Measurements from ENCODE around the gene NKPD1. TPM values are rescaled to one million over a fixed set of nuclear protein-coding genes. Genes with fewer than 3 reads are reported as not detected.

Gene NKPD1
- total RNA-seq, 3 donors from 2014 or later (not counting 1 experiment from before 2014, with no cell fraction given) = 0.55 to 1.00 (median 0.66) TPM

GRCh38 chr19:45175515-45176345 lies 14.9 kb upstream of the NKPD1 start:
- no peaks in the 10 kb centered on the region for H3K36me3 Mint-ChIP-seq

GRCh38 chr19:45173816-45174215 lies 13.0 kb upstream of the NKPD1 start:
- Mint-ChIP-seq H3K9me3 (no peaks in the 10 kb centered on the region), H3K27ac (peak overlapping the region; percentile 60 to 61), H3K36me3 (no peaks in the 10 kb centered on the region), H3K4me1 (peaks cover 11 to 36% of the 10 kb centered on the region in 2 donors), H3K27me3 (ENCODE audit: low read depth in 2 of 2) (no peaks in the 10 kb centered on the region), H3K4me3 (no peak overlapping the region)
- Histone ChIP-seq H3K4me3 (ENCODE audit: low read length) (no peak overlapping the region), H3K36me3 (ENCODE audit: control insufficient read depth, insufficient read depth, low read length) (no peaks in the 10 kb centered on the region), H3K9me3 (ENCODE audit: control insufficient read depth, insufficient read depth, low read length) (no peaks in the 10 kb centered on the region), H3K27me3 (ENCODE audit: control insufficient read depth, insufficient read depth, low read length) (no peaks in the 10 kb centered on the region), H3K4me1 (ENCODE audit: control insufficient read depth, insufficient read depth, low read length) (peaks cover 60% of the 10 kb centered on the region), H3K27ac (ENCODE audit: low read length) (no peak overlapping the region)
- no peak for TF ChIP-seq CTCF (IDR thresholded peaks at IDR 0.05)
- ATAC-seq (no peak), DNase-seq (no peak)
- 71% methylated on average over 12 of the region's 12 CpGs for WGBS (ENCODE audit: insufficient coverage)
- intact Hi-C loops (cut with micrococcal nuclease) = no loop called here

More at GRCh38 chr19:45175515-45176345, 14.9 kb upstream of the NKPD1 start:
- TF ChIP-seq CTCF (IDR thresholded peaks at IDR 0.05) = no peak
- peak overlapping the region; percentile 13 for H3K4me3 Mint-ChIP-seq
- Histone ChIP-seq H3K36me3 (ENCODE audit: control insufficient read depth, insufficient read depth, low read length) (peaks cover 3% of the 10 kb centered on the region), H3K4me1 (ENCODE audit: control insufficient read depth, insufficient read depth, low read length) (peaks cover 57% of the 10 kb centered on the region), H3K27me3 (ENCODE audit: control insufficient read depth, insufficient read depth, low read length) (no peaks in the 10 kb centered on the region), H3K4me3 (ENCODE audit: low read length) (no peak overlapping the region), H3K9me3 (ENCODE audit: control insufficient read depth, insufficient read depth, low read length) (no peaks in the 10 kb centered on the region), H3K27ac (ENCODE audit: low read length) (no peak overlapping the region)
- no peaks in the 10 kb centered on the region for H3K27me3 Mint-ChIP-seq (ENCODE audit: low read depth in 2 of 2)
- WGBS (ENCODE audit: insufficient coverage) = 95% methylated on average over 9 of the region's 10 CpGs
- no peak for DNase-seq
- peaks cover 11 to 35% of the 10 kb centered on the region in 2 donors for H3K4me1 Mint-ChIP-seq
- H3K27ac Mint-ChIP-seq = peak overlapping the region in 1 of 2 donors; percentile 78
- intact Hi-C loops (cut with micrococcal nuclease) = loop anchor here (5.0 kb wide), 1 partner anchor 322 kb away; the partner anchor contains the start of genes PPM1N and RTN2
- no peak for ATAC-seq
- H3K9me3 Mint-ChIP-seq = no peaks in the 10 kb centered on the region

- WGBS (ENCODE audit: insufficient coverage) = 97% methylated on average over 13 of the region's 18 CpGs
- H3K4me3 ChIP-seq (ENCODE audit: low read length) = no peak overlapping the region
- Mint-ChIP-seq H3K27ac (peak overlapping the region; percentile 91 to 96), H3K27me3 (ENCODE audit: low read depth in 2 of 2) (no peaks in the 10 kb centered on the region), H3K4me1 (peaks cover 11 to 33% of the 10 kb centered on the region in 2 donors), H3K9me3 (no peaks in the 10 kb centered on the region), H3K4me3 (no peak overlapping the region), H3K36me3 (no peaks in the 10 kb centered on the region)
- ATAC-seq (no peak), DNase-seq (no peak)
- intact Hi-C loops (cut with micrococcal nuclease) = no loop called here
- H3K36me3 ChIP-seq (ENCODE audit: control insufficient read depth, insufficient read depth, low read length) = no peaks in the 10 kb centered on the region
- H3K9me3 ChIP-seq (ENCODE audit: control insufficient read depth, insufficient read depth, low read length) = no peaks in the 10 kb centered on the region
- H3K27me3 ChIP-seq (ENCODE audit: control insufficient read depth, insufficient read depth, low read length) = no peaks in the 10 kb centered on the region
- peaks cover 65% of the 10 kb centered on the region for H3K4me1 ChIP-seq (ENCODE audit: control insufficient read depth, insufficient read depth, low read length)
- H3K27ac ChIP-seq (ENCODE audit: low read length) = peak overlapping the region; percentile 49
- no peak for TF ChIP-seq CTCF (IDR thresholded peaks at IDR 0.05)
These were observed 11.9 kb upstream of the NKPD1 start for GRCh38 chr19:45172611-45173208.
